ENCODE measurements around the gene KAZN. TPM values are rescaled to one million over a fixed set of nuclear protein-coding genes. Genes with fewer than 3 reads are reported as not detected.

Gene KAZN
- polyA plus RNA-seq, 2 donors = 29.3 to 32.0 TPM

DNA sequence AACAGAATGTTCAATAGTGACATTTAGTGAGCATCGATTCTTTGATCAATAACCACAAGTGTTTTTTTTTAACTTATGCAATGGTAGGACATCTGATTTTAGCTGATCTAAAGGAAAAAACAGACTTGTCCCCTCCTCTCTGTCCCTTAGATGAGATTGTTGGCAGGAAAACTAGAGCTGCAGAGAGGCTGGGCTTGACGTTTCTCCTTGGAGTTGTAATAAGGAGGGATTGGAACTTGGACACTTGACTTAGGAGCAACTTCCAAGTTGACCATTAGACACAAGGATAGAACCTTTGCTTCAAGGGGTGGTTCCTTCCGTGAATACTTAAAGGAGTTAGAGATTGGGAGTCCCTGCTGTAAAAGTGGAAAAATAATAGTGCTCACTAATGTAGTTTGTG, 49.9 kb downstream of the KAZN start:
- Histone ChIP-seq H3K36me3 (ENCODE audit: control insufficient read depth in 2 of 2, insufficient read depth in 2 of 2, low read length in 1 of 2) (no peaks in the 10 kb centered on the region), H3K4me1 (ENCODE audit: control insufficient read depth in 2 of 2, insufficient read depth in 2 of 2, low read length in 1 of 2) (no peaks in the 10 kb centered on the region), H3K27me3 (ENCODE audit: control insufficient read depth in 1 of 2, insufficient read depth in 2 of 2, low read length in 2 of 2) (no peaks in the 10 kb centered on the region), H3K9me3 (ENCODE audit: control insufficient read depth in 2 of 2, insufficient read depth in 1 of 2, low read depth in 1 of 2, low read length in 1 of 2) (no peaks in the 10 kb centered on the region), H3K27ac (ENCODE audit: low read depth in 2 of 2, low read length in 1 of 2) (no peak overlapping the region), H3K4me3 (ENCODE audit: low read depth in 1 of 2, low read length in 2 of 2) (no peak overlapping the region)
- WGBS, 2 donors = 56 to 64% methylated on average over 3 of the region's 3 CpGs

DNA sequence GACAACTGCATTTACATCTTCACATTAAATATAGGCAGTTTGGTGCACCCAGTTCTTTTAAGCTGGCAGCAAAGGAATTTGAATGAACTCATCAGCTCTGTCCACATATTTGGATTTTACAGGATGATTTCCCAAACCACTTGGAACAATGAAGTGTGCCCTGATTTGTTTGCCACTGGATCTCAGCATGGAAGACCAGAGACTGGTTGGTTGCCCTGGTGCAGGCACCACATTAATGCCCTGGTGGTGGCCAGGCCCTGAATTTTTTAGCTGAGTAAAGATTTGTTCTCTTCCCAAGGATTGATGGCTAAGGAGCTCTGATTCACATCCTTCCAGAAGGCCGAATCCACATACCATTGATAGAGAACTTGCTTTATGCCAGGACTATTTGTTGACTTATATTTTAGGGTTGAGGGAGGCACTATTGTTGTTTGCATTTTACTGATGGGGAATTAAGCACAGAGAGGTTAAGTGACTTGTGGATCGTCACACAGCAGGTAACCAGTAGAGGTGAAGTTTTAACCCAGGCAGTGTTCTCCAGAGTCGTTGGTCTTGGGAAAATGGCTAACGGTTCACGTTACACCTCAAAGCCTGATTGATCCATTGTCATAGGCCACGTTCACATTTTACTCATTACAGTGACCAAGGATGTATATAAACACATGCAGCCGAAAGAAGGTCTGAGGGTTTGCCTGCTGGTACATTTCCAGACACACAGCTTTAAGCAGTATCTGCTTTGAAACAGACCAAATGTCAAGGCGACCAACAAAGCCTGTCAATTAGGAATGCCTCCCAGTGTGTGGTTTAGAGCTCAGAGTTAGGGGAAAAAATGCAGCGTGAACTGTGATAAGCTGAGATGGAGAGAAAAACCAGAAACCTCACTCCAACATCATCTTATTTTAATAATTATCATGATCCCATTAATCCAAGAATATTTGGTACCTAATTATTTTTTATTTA, 50.7 kb downstream of the KAZN start:
- 77 to 78% methylated on average over 9 of the region's 9 CpGs for WGBS, 2 donors
- Histone ChIP-seq H3K4me3 (ENCODE audit: low read depth in 1 of 2, low read length in 2 of 2) (no peak overlapping the region), H3K4me1 (ENCODE audit: control insufficient read depth in 2 of 2, insufficient read depth in 2 of 2, low read length in 1 of 2) (no peaks in the 10 kb centered on the region), H3K9me3 (ENCODE audit: control insufficient read depth in 2 of 2, insufficient read depth in 1 of 2, low read depth in 1 of 2, low read length in 1 of 2) (no peaks in the 10 kb centered on the region), H3K27me3 (ENCODE audit: control insufficient read depth in 1 of 2, insufficient read depth in 2 of 2, low read length in 2 of 2) (no peaks in the 10 kb centered on the region), H3K27ac (ENCODE audit: low read depth in 2 of 2, low read length in 1 of 2) (no peak overlapping the region), H3K36me3 (ENCODE audit: control insufficient read depth in 2 of 2, insufficient read depth in 2 of 2, low read length in 1 of 2) (no peaks in the 10 kb centered on the region)

DNA sequence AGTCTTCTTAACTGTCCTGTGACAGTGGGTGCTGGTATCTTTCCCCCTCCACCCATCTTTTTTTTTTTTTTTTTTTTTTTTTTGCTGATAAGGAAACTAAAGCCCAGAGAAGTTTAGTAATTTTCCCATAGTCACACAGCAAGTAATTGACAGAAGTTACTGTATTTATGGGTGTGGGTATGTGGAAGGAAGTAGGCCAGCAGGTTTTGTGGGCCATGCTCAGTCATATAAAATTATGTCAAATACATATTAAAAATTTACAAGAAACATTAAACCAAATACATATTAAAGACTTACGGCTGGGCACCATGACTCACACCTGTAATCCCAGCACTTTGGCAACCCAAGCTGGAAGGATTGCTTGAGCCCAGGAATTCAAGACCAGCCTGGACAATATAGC, 51.5 kb downstream of the KAZN start:
- Histone ChIP-seq H3K9me3 (ENCODE audit: control insufficient read depth in 2 of 2, insufficient read depth in 1 of 2, low read depth in 1 of 2, low read length in 1 of 2) (no peaks in the 10 kb centered on the region), H3K27ac (ENCODE audit: low read depth in 2 of 2, low read length in 1 of 2) (no peak overlapping the region), H3K36me3 (ENCODE audit: control insufficient read depth in 2 of 2, insufficient read depth in 2 of 2, low read length in 1 of 2) (no peaks in the 10 kb centered on the region), H3K4me1 (ENCODE audit: control insufficient read depth in 2 of 2, insufficient read depth in 2 of 2, low read length in 1 of 2) (no peaks in the 10 kb centered on the region), H3K27me3 (ENCODE audit: control insufficient read depth in 1 of 2, insufficient read depth in 2 of 2, low read length in 2 of 2) (no peaks in the 10 kb centered on the region), H3K4me3 (ENCODE audit: low read depth in 1 of 2, low read length in 2 of 2) (no peak overlapping the region)
- 63 to 81% methylated on average over 1 of the region's 1 CpG for WGBS, 2 donors

DNA sequence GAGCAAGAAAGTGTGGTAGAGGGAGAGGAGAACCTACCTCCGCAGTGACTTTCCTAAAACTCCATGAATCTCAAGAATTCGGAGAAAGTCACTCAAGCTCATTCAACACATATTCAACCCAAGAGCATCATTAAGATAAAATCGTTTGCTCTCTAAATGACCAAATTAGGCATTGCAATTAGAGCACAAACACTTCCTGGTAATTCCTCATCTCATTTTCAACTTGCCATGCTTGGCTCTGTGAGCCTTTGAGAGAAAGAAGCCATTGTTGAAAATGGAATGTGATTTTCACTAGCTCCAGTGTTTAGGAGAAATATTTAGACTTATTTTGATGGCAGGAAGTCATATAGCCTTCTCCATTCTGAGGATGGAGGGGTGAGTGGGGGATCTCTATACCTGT, 52.5 kb downstream of the KAZN start:
- Histone ChIP-seq H3K27ac (ENCODE audit: low read depth in 2 of 2, low read length in 1 of 2) (no peak overlapping the region), H3K4me1 (ENCODE audit: control insufficient read depth in 2 of 2, insufficient read depth in 2 of 2, low read length in 1 of 2) (no peaks in the 10 kb centered on the region), H3K27me3 (ENCODE audit: control insufficient read depth in 1 of 2, insufficient read depth in 2 of 2, low read length in 2 of 2) (no peaks in the 10 kb centered on the region), H3K9me3 (ENCODE audit: control insufficient read depth in 2 of 2, insufficient read depth in 1 of 2, low read depth in 1 of 2, low read length in 1 of 2) (no peaks in the 10 kb centered on the region), H3K36me3 (ENCODE audit: control insufficient read depth in 2 of 2, insufficient read depth in 2 of 2, low read length in 1 of 2) (no peaks in the 10 kb centered on the region), H3K4me3 (ENCODE audit: low read depth in 1 of 2, low read length in 2 of 2) (no peak overlapping the region)
- WGBS, 2 donors = 70 to 77% methylated on average over 3 of the region's 3 CpGs

DNA sequence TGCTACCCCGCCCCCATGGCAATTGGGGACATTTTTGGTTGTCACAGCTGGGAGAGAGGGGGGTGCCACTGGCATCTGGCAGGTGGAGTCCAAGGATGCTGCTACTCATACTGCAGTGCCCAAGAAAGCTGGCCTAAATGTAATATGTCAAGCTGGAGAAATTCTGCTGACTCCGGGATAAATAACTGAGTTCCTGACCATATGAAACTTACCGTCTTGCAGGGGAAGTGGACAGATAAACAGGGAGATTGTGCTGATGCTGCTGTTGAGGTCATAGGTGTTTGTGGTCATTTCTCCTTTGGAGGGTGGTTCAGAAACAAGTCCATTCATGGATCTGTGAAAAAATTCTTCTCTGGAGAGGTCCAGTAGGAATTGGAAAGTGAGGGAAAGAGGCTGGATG, 54.4 kb downstream of the KAZN start:
- 86% methylated on average over 3 of the region's 3 CpGs for whole genome bisulfite sequencing, 2 donors
- no peaks in the 10 kb centered on the region for H3K4me1 ChIP-seq (ENCODE audit: control insufficient read depth in 2 of 2, insufficient read depth in 2 of 2, low read length in 1 of 2)
- H3K27me3 ChIP-seq (ENCODE audit: control insufficient read depth in 1 of 2, insufficient read depth in 2 of 2, low read length in 2 of 2) = no peaks in the 10 kb centered on the region
- H3K27ac ChIP-seq (ENCODE audit: low read depth in 2 of 2, low read length in 1 of 2) = no peak overlapping the region
- H3K9me3 ChIP-seq (ENCODE audit: control insufficient read depth in 2 of 2, insufficient read depth in 1 of 2, low read depth in 1 of 2, low read length in 1 of 2) = peaks cover 0 to under 1% of the 10 kb centered on the region in 2 donors
- H3K36me3 ChIP-seq (ENCODE audit: control insufficient read depth in 2 of 2, insufficient read depth in 2 of 2, low read length in 1 of 2) = no peaks in the 10 kb centered on the region
- H3K4me3 ChIP-seq (ENCODE audit: low read depth in 1 of 2, low read length in 2 of 2) = no peak overlapping the region

DNA sequence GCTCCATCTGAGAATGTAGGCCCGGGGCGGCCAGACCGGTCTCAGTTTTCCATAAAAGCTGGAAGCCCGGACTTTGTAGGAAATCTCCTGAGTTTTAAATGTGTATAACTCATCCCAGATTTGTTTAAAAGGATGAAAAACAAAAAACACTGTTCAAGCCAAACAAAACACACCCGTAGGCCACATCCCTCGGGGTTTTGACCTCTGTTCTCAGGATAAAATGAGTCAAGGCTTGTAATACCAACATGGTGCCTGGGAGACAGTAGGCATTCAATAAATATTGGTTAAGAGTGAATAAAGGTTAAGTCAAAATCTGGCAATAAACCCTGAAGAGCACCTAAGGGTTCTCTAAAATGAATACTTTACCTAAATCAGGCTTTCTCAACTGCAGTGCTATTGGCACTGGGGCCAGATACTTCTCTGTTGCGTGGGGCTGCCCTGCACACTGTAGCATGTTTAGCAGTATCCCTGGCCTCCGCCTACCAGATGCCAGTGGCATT, 55.0 kb downstream of the KAZN start:
- H3K4me3 ChIP-seq (ENCODE audit: low read depth in 1 of 2, low read length in 2 of 2) = no peak overlapping the region
- peaks cover 0 to 2% of the 10 kb centered on the region in 2 donors for H3K9me3 ChIP-seq (ENCODE audit: control insufficient read depth in 2 of 2, insufficient read depth in 1 of 2, low read depth in 1 of 2, low read length in 1 of 2)
- H3K27ac ChIP-seq (ENCODE audit: low read depth in 2 of 2, low read length in 1 of 2) = no peak overlapping the region
- no peaks in the 10 kb centered on the region for H3K27me3 ChIP-seq (ENCODE audit: control insufficient read depth in 1 of 2, insufficient read depth in 2 of 2, low read length in 2 of 2)
- WGBS, 2 donors = 79 to 80% methylated on average over 8 of the region's 8 CpGs
- H3K36me3 ChIP-seq (ENCODE audit: control insufficient read depth in 2 of 2, insufficient read depth in 2 of 2, low read length in 1 of 2) = no peaks in the 10 kb centered on the region
- no peaks in the 10 kb centered on the region for H3K4me1 ChIP-seq (ENCODE audit: control insufficient read depth in 2 of 2, insufficient read depth in 2 of 2, low read length in 1 of 2)

DNA sequence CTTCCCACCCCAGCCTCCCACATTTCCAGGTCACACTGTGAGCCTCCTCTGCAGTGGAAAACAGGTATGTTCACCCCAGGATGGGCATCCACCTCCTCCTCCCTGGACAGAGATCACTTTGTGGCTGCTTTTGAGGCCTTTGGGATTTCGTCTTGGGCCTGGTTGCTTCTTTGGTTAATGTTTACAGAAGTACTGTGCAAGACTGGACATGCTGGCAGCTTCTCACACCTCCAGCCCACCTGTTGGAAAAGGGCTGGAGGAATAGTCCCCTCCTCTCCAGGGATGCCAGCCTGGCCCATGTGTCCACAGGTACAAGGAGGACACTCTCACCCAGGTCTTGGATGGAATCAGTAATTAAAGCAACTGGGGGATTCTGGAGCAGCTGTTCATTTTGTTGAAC, 56.1 kb downstream of the KAZN start:
- Histone ChIP-seq H3K4me3 (ENCODE audit: low read depth in 1 of 2, low read length in 2 of 2) (no peak overlapping the region), H3K27me3 (ENCODE audit: control insufficient read depth in 1 of 2, insufficient read depth in 2 of 2, low read length in 2 of 2) (no peaks in the 10 kb centered on the region), H3K4me1 (ENCODE audit: control insufficient read depth in 2 of 2, insufficient read depth in 2 of 2, low read length in 1 of 2) (no peaks in the 10 kb centered on the region), H3K27ac (ENCODE audit: low read depth in 2 of 2, low read length in 1 of 2) (no peak overlapping the region), H3K36me3 (ENCODE audit: control insufficient read depth in 2 of 2, insufficient read depth in 2 of 2, low read length in 1 of 2) (no peaks in the 10 kb centered on the region), H3K9me3 (ENCODE audit: control insufficient read depth in 2 of 2, insufficient read depth in 1 of 2, low read depth in 1 of 2, low read length in 1 of 2) (peaks cover 0 to 2% of the 10 kb centered on the region in 2 donors)
- WGBS, 2 donors = 44 to 45% methylated on average over 1 of the region's 1 CpG

DNA sequence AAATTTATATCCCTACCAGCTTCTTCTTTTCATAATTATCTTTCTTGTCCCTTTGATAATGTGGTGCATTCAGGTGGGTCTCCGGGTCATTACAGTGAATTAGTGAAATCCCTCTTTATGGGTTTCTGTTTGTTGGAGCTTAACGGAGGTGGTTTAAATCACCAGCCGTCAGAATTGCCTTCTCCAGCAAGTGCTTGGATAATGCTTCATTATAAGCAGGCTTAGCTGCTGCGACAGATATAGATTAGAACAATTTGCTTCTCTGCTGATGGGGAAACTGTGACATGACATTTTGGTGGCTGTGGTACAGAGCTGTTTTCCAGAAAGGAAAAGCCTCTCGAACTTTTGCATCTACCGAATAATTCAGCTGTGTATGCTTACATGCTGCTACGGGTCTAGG, 56.9 kb downstream of the KAZN start:
- Histone ChIP-seq H3K9me3 (ENCODE audit: control insufficient read depth in 2 of 2, insufficient read depth in 1 of 2, low read depth in 1 of 2, low read length in 1 of 2) (peaks cover 0 to 2% of the 10 kb centered on the region in 2 donors), H3K36me3 (ENCODE audit: control insufficient read depth in 2 of 2, insufficient read depth in 2 of 2, low read length in 1 of 2) (no peaks in the 10 kb centered on the region), H3K4me3 (ENCODE audit: low read depth in 1 of 2, low read length in 2 of 2) (no peak overlapping the region), H3K27me3 (ENCODE audit: control insufficient read depth in 1 of 2, insufficient read depth in 2 of 2, low read length in 2 of 2) (no peaks in the 10 kb centered on the region), H3K27ac (ENCODE audit: low read depth in 2 of 2, low read length in 1 of 2) (no peak overlapping the region), H3K4me1 (ENCODE audit: control insufficient read depth in 2 of 2, insufficient read depth in 2 of 2, low read length in 1 of 2) (no peaks in the 10 kb centered on the region)
- WGBS, 2 donors = 82 to 84% methylated on average over 7 of the region's 7 CpGs

DNA sequence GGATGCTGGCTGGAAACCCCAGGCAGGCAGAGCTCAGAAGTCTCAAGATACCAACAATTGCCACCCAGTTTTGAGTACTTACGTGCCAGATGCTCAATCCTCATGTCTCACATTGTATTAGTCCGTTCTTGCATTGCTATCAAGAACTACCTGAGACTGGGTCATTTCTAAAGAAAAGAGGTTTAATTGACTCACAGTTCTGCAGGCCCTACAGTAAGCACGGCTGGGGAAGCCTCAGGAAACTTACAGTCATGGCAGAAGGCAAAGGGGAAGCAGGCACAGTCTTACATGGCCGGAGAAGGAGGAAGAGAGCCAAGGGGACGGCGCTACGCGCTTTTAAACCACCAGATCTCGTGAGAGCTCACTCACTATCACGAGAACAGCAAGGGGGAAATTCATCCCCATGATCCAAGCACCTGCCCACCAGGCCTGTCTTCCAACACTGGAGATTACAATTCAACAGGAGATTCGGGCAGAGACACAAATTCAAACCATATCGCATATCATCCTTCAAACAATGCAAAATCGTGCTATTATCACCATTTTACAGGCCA, 58.0 kb downstream of the KAZN start:
- WGBS, 2 donors = 87 to 90% methylated on average over 13 of the region's 13 CpGs
- Histone ChIP-seq H3K27me3 (ENCODE audit: control insufficient read depth in 1 of 2, insufficient read depth in 2 of 2, low read length in 2 of 2) (no peaks in the 10 kb centered on the region), H3K4me3 (ENCODE audit: low read depth in 1 of 2, low read length in 2 of 2) (no peak overlapping the region), H3K36me3 (ENCODE audit: control insufficient read depth in 2 of 2, insufficient read depth in 2 of 2, low read length in 1 of 2) (no peaks in the 10 kb centered on the region), H3K9me3 (ENCODE audit: control insufficient read depth in 2 of 2, insufficient read depth in 1 of 2, low read depth in 1 of 2, low read length in 1 of 2) (peaks cover 0 to 2% of the 10 kb centered on the region in 2 donors), H3K27ac (ENCODE audit: low read depth in 2 of 2, low read length in 1 of 2) (no peak overlapping the region), H3K4me1 (ENCODE audit: control insufficient read depth in 2 of 2, insufficient read depth in 2 of 2, low read length in 1 of 2) (no peaks in the 10 kb centered on the region)
